HUDEP-2 (cell line): ENCODE results near the gene AK8.
A peak's percentile ranks its signal among the peaks of the same experiment; 100 is the strongest.

Experiments
- DNase-seq, 76 experiments: peaks; one replicate each; lab custom pipeline; 2025; ENCODE audit not compliant: unreplicated experiment in 76 of 76; lab: John Stamatoyannopoulos, UW

AK8 gene

GRCh38 chr9:132877824-132878694 is at the start of gene AK8:
AK8 (minus strand) TSS chr9:132878284; CDS start chr9:132878255, 29 bp downstream.
- DNase-seq = peak in 58 of 76 experiments; percentile 3 to 67 (median 40)

DNA sequence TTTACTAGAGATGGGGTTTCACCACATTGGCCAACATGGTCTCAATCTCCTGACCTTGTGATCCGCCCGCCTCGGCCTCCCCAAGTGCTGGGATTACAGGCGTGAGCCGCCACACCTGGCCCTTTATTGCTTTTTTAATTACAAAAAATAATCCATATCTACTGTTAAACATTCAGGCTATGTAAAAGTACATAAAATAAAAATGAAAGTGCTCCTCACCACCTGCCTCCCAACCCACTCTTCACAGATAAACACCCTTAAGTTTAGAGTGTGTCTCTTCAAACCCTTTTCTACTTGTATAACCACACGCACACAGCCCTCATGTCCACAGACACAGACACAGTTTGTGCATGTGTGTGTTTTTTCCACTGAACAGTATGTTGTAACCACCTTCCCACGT is 49.6 kb upstream of the AK8 start:
- no peak for DNase-seq

GRCh38 chr9:132923346-132923902 is 45.3 kb upstream of the AK8 start:
- no peak for DNase-seq

- DNase-seq = no peak
Observed at GRCh38 chr9:132919614-132920268, 41.7 kb upstream of the AK8 start.

GRCh38 chr9:132914924-132915323 is 36.8 kb upstream of the AK8 start:
- no peak for DNase-seq

DNA sequence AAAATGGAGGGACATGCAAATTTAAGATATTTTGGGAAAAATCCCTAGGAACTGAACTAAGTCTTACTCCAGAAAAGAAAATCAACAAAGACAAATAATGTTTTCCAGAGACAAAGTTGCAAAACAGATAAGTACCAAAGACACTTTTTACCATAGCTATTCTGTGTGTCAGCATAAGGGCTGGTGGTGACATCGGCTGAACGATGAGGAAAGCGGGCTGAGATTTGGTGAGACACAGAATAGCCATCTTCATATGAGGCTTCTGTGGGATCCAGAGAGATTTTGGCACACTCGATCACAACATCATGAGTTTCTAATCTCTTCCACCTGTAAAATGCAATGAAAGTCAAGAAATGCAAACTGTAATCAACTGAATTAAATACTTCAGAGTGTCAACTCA is 34.0 kb upstream of the AK8 start:
- DNase-seq = no peak

GRCh38 chr9:132910376-132910775 is 32.3 kb upstream of the AK8 start:
- DNase-seq = no peak

DNA sequence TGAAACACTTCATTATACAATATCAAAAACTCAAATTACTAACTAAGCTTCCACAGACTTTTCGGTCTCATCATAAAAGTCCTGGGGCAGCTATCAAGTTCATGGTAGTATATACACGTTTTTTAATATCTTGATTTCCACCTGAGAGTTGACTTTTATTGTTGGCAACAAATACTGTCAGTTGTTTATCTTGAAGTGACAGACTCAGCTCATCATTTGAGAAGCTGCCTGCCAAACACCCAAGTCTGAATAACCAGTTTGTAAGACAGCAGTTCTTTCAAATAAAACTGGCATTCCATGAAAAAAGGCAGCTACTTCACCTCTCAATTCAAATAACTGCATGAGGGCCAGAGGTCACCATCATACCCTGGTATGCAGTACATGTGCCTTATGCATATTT is 31.2 kb upstream of the AK8 start:
- peak in 7 of 76 experiments; percentile 2 to 27 (median 20) for DNase-seq

DNA sequence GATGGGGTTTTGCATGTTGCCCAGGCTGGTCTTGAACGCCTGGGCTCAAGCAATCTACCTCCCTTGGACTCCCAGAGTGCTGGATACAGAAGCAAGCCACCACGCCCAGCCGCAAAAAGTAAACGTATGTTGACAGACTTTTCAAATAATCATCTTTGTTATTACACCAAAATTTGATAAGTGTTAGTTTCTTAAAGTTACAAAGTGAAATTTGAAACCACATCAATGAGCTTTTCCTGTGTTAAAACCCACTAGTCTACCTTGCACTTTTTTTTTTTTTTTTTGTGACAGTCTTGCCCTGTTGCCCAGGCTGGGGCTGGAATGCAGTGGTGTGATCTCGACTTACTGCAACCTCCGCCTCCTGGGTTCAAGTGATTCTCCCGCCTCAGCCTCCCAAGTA is 30.6 kb upstream of the AK8 start:
- no peak for DNase-seq

DNA sequence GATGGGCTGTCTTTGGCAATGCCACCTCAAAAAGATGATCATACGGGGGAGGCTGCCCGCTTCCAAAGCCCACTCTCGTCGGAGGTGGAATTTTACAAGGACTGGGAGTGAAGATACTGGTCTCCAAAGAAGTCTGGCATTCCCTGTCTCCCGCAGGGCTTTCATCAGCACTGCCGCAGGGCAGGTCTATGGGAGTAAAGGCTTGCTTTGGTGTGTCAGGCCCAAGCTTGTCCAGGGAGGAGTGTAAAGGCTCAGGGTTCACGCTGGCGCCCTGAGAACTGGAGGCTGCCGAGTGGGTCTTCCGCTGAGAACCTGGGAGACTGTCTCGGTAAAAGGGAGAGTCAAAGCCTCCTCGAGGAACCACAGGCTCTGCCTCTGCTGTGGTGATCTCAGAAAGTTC is 27.6 kb upstream of the AK8 start:
- DNase-seq = no peak

GRCh38 chr9:132903574-132904492 is 25.7 kb upstream of the AK8 start:
- DNase-seq = no peak

DNA sequence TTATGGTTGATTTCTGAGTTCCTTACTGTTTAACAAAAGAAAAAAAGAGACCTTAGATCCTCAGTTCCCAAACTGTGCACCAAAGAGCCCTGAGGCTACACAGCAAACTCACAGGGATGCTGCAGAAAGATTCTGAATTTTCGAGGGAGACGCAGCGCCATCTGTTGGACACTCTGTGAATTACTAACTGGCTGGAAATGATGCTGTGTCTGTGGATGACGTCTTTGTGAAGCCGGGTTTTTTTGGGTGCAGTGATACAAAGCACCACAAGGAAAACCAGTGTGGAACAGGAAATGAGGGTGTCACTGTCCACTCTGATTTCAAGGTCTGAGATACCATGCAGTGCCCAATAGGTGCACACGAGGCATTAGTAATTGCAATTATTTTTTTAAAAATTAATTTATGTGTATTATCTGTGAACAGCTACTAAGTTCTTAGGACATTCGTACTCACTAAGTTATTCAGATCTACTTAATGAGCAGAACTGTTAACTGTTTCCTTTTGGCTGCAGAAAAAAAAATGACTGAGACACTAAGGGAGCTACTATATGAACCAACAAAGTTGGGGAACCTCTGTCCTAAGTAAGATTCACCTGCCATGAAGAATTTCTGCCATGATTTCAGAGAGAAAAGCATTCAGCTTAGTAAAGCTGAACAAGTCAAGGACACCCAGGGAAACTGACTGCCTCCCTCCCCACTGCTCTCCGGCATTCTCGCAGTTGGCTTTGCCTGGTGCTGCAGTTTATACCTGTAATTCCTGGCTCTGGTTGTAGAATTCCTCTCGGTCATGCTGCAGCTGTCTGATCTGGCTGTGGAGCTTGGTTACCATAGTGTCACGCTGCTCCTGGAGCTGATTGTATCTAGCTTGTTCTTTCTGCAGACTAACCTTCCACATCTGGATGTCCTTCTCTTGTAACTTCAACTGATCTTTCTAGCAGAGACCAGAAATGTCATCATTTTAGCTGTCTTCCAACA is 24.1 kb upstream of the AK8 start:
- peak in 69 of 76 experiments; percentile 9 to 79 (median 55) for DNase-seq

DNA sequence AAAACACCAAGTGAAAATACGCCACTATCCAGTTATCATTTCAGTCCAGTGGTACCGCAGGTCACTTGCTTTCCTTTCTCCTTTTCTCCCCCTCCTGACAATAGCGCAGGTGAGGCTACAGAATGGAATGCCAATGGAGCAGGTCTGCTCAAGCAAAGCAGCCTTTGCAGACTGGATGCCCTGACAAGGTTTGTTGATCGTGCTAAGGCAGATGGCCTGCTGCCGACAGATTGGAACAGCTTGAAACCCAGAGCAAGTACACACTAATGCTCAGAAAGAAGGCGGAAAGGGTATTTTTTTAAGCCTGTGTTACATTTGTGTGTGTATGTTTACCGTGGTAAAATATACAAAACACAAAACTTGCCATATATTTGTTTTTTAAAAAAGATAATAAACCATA is 20.0 kb upstream of the AK8 start:
- no peak for DNase-seq

DNA sequence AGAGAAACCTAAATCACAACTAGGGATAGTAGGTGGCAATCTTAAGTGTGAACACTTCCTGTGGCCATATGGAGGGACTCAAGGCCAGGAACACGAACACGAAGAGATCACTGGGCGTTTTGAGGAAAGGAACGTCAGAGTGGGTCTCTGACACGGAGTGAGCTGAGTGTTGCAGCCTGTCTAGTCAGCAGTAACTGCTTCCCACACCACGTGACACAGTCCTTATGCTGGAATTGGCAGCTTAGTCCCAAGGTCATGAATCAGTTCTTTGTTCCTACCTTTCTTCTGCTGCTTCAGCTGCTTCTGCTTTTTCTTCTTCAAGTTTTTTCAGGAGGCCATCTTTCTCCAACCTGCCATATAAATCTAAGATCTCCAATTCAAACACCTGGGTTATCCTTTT is 18.8 kb upstream of the AK8 start:
- no peak for DNase-seq

- DNase-seq = no peak
Observed at GRCh38 chr9:132896264-132896663, 18.2 kb upstream of the AK8 start.

- no peak for DNase-seq
Observed at GRCh38 chr9:132894862-132895835, 17.1 kb upstream of the AK8 start.

GRCh38 chr9:132894346-132894745 is 16.3 kb upstream of the AK8 start:
- peak in 73 of 76 experiments; percentile 12 to 93 (median 74) for DNase-seq

DNA sequence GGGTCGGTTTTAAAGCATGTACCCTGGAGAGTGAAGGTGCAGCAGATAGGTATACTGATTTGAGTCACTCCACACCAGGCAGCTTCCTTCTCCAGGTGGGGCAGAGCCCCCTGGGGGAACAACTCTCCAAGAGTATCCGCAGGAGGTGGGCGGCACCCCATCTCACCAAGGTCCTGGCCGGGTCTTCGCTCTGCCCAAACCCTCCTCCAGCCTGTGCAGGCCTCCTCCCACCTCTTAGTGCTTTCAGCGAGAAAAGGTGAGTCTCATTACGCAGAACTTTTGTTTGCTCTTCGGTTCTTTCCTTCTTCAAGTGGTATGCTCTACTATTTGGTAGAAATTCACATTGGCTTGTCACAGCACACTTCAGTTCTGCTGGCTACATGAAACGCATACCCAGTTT is 14.3 kb upstream of the AK8 start:
- DNase-seq = no peak
